ENCODE results near the gene PDE8A.
"Not testable (repeated sequence)": the region's sequence is repeated elsewhere in the genome, so short reads cannot be mapped to it uniquely, and the experiment has no call there.

Gene PDE8A

GRCh38 chr15:85171736-85172135 is 190.1 kb downstream of the PDE8A start:
- no peak overlapping the region for H3K18ac ChIP-seq (ENCODE audit: low read length)
- no peak overlapping the region for H2AK5ac ChIP-seq (ENCODE audit: low read length)
- H2BK120ac ChIP-seq (ENCODE audit: low read depth, low read length), result no peak overlapping the region
- H2BK5ac ChIP-seq (ENCODE audit: low read length), result no peak overlapping the region
- H3K27me3 ChIP-seq (ENCODE audit: insufficient read depth, low read length, poor library complexity), result no peaks in the 10 kb centered on the region
- H4K8ac ChIP-seq (ENCODE audit: low read depth, low read length), result no peak overlapping the region
- no peak overlapping the region for H3K4me2 ChIP-seq (ENCODE audit: low read length)
- no CpG with 5 or more reads among the region's 4 CpGs for WGBS (ENCODE audit: extremely low coverage, insufficient coverage, low lambda C conversion rate)
- no peak overlapping the region for H3K27ac ChIP-seq (ENCODE audit: low read depth, low read length)
- H3K4me1 ChIP-seq (ENCODE audit: control insufficient read depth, low read depth, low read length), result no peaks in the 10 kb centered on the region
- no peak overlapping the region for H3K9ac ChIP-seq (ENCODE audit: low read length)
- H4K5ac ChIP-seq (ENCODE audit: low read length), result no peak overlapping the region
- no peak overlapping the region for H2BK15ac ChIP-seq (replicated peaks; ENCODE audit: low read depth)
- H3K4me3 ChIP-seq (ENCODE audit: low read length), result no peak overlapping the region
- H3K4ac ChIP-seq (ENCODE audit: low read depth, low read length), result no peak overlapping the region
- DNase-seq, result peak; percentile 18
- H3K23ac ChIP-seq (ENCODE audit: low read length), result no peak overlapping the region
- H3K79me1 ChIP-seq (ENCODE audit: low read length), result no peaks in the 10 kb centered on the region
- H3K56ac ChIP-seq (ENCODE audit: low read length), result no peak overlapping the region
- H3K36me3 ChIP-seq (ENCODE audit: control insufficient read depth, insufficient read depth, low read length), result no peaks in the 10 kb centered on the region
- H3K79me2 ChIP-seq (ENCODE audit: control insufficient read depth, insufficient read depth, low read length), result no peaks in the 10 kb centered on the region

GRCh38 chr15:85172846-85173490 is 191.3 kb downstream of the PDE8A start:
- no peaks in the 10 kb centered on the region for H3K27me3 ChIP-seq (ENCODE audit: insufficient read depth, low read length, poor library complexity)
- H3K79me1 ChIP-seq (ENCODE audit: low read length), result no peaks in the 10 kb centered on the region
- no peak overlapping the region for H3K9ac ChIP-seq (ENCODE audit: low read length)
- H3K4me3 ChIP-seq (ENCODE audit: low read length), result no peak overlapping the region
- no peak for DNase-seq
- no CpG with 5 or more reads among the region's 6 CpGs for WGBS (ENCODE audit: extremely low coverage, insufficient coverage, low lambda C conversion rate)
- no peaks in the 10 kb centered on the region for H3K79me2 ChIP-seq (ENCODE audit: control insufficient read depth, insufficient read depth, low read length)
- no peak overlapping the region for H4K5ac ChIP-seq (ENCODE audit: low read length)
- no peak overlapping the region for H2AK5ac ChIP-seq (ENCODE audit: low read length)
- H3K4me1 ChIP-seq (ENCODE audit: control insufficient read depth, low read depth, low read length), result no peaks in the 10 kb centered on the region
- H2BK120ac ChIP-seq (ENCODE audit: low read depth, low read length), result no peak overlapping the region
- no peak overlapping the region for H3K56ac ChIP-seq (ENCODE audit: low read length)
- no peak overlapping the region for H2BK15ac ChIP-seq (replicated peaks; ENCODE audit: low read depth)
- H3K36me3 ChIP-seq (ENCODE audit: control insufficient read depth, insufficient read depth, low read length), result no peaks in the 10 kb centered on the region
- H3K4ac ChIP-seq (ENCODE audit: low read depth, low read length), result no peak overlapping the region
- no peak overlapping the region for H2BK5ac ChIP-seq (ENCODE audit: low read length)
- no peak overlapping the region for H3K18ac ChIP-seq (ENCODE audit: low read length)
- H3K4me2 ChIP-seq (ENCODE audit: low read length), result no peak overlapping the region
- no peak overlapping the region for H3K23ac ChIP-seq (ENCODE audit: low read length)
- H3K27ac ChIP-seq (ENCODE audit: low read depth, low read length), result no peak overlapping the region
- H4K8ac ChIP-seq (ENCODE audit: low read depth, low read length), result no peak overlapping the region

GRCh38 chr15:85173630-85174029 is 192.0 kb downstream of the PDE8A start:
- H3K4ac ChIP-seq (ENCODE audit: low read depth, low read length); H2BK5ac ChIP-seq (ENCODE audit: low read length); H4K8ac ChIP-seq (ENCODE audit: low read depth, low read length); DNase-seq; H3K23ac ChIP-seq (ENCODE audit: low read length); H2BK120ac ChIP-seq (ENCODE audit: low read depth, low read length); H3K27ac ChIP-seq (ENCODE audit: low read depth, low read length); H4K5ac ChIP-seq (ENCODE audit: low read length); H3K56ac ChIP-seq (ENCODE audit: low read length); H3K36me3 ChIP-seq (ENCODE audit: control insufficient read depth, insufficient read depth, low read length); H3K27me3 ChIP-seq (ENCODE audit: insufficient read depth, low read length, poor library complexity); H3K4me1 ChIP-seq (ENCODE audit: control insufficient read depth, low read depth, low read length); H2BK15ac ChIP-seq (replicated peaks; ENCODE audit: low read depth); H2AK5ac ChIP-seq (ENCODE audit: low read length); H3K79me1 ChIP-seq (ENCODE audit: low read length); H3K79me2 ChIP-seq (ENCODE audit: control insufficient read depth, insufficient read depth, low read length); H3K9ac ChIP-seq (ENCODE audit: low read length); H3K4me3 ChIP-seq (ENCODE audit: low read length); H3K18ac ChIP-seq (ENCODE audit: low read length); H3K4me2 ChIP-seq (ENCODE audit: low read length): not testable (repeated sequence)
- no CpG with 5 or more reads among the region's 5 CpGs for WGBS (ENCODE audit: extremely low coverage, insufficient coverage, low lambda C conversion rate)

GRCh38 chr15:85174521-85174920 is 192.9 kb downstream of the PDE8A start:
- H3K4me1 ChIP-seq (ENCODE audit: control insufficient read depth, low read depth, low read length), result no peaks in the 10 kb centered on the region
- no CpG with 5 or more reads among the region's 4 CpGs for WGBS (ENCODE audit: extremely low coverage, insufficient coverage, low lambda C conversion rate)

GRCh38 chr15:85177042-85177515 is 195.4 kb downstream of the PDE8A start:
- H3K56ac ChIP-seq (ENCODE audit: low read length); H2BK120ac ChIP-seq (ENCODE audit: low read depth, low read length); H2BK15ac ChIP-seq (replicated peaks; ENCODE audit: low read depth); H4K8ac ChIP-seq (ENCODE audit: low read depth, low read length); H2AK5ac ChIP-seq (ENCODE audit: low read length); H3K36me3 ChIP-seq (ENCODE audit: control insufficient read depth, insufficient read depth, low read length); H4K5ac ChIP-seq (ENCODE audit: low read length); H3K27me3 ChIP-seq (ENCODE audit: insufficient read depth, low read length, poor library complexity); H3K4ac ChIP-seq (ENCODE audit: low read depth, low read length); H3K79me1 ChIP-seq (ENCODE audit: low read length); H3K4me3 ChIP-seq (ENCODE audit: low read length); DNase-seq; H3K9ac ChIP-seq (ENCODE audit: low read length); H3K23ac ChIP-seq (ENCODE audit: low read length); H3K4me2 ChIP-seq (ENCODE audit: low read length); H3K4me1 ChIP-seq (ENCODE audit: control insufficient read depth, low read depth, low read length); H3K27ac ChIP-seq (ENCODE audit: low read depth, low read length); H2BK5ac ChIP-seq (ENCODE audit: low read length); H3K79me2 ChIP-seq (ENCODE audit: control insufficient read depth, insufficient read depth, low read length); H3K18ac ChIP-seq (ENCODE audit: low read length): not testable (repeated sequence)
- no CpG with 5 or more reads among the region's 8 CpGs for WGBS (ENCODE audit: extremely low coverage, insufficient coverage, low lambda C conversion rate)

More at GRCh38 chr15:85174521-85174920, 192.9 kb downstream of the PDE8A start:
- Histone ChIP-seq H3K4me2 (ENCODE audit: low read length) (no peak overlapping the region), H3K27me3 (ENCODE audit: insufficient read depth, low read length, poor library complexity) (no peaks in the 10 kb centered on the region), H3K9ac (ENCODE audit: low read length) (no peak overlapping the region), H3K4me3 (ENCODE audit: low read length) (no peak overlapping the region), H3K4ac (ENCODE audit: low read depth, low read length) (no peak overlapping the region), H3K79me1 (ENCODE audit: low read length) (no peaks in the 10 kb centered on the region), H2BK15ac (replicated peaks; ENCODE audit: low read depth) (no peak overlapping the region), H2BK5ac (ENCODE audit: low read length) (no peak overlapping the region), H2BK120ac (ENCODE audit: low read depth, low read length) (no peak overlapping the region), H3K79me2 (ENCODE audit: control insufficient read depth, insufficient read depth, low read length) (no peaks in the 10 kb centered on the region), H3K36me3 (ENCODE audit: control insufficient read depth, insufficient read depth, low read length) (no peaks in the 10 kb centered on the region), H4K8ac (ENCODE audit: low read depth, low read length) (no peak overlapping the region), H3K27ac (ENCODE audit: low read depth, low read length) (no peak overlapping the region), H3K23ac (ENCODE audit: low read length) (no peak overlapping the region), H3K18ac (ENCODE audit: low read length) (no peak overlapping the region), H2AK5ac (ENCODE audit: low read length) (no peak overlapping the region), H4K5ac (ENCODE audit: low read length) (no peak overlapping the region), H3K56ac (ENCODE audit: low read length) (no peak overlapping the region)
- no peak for DNase-seq

- Histone ChIP-seq H3K36me3 (ENCODE audit: control insufficient read depth, insufficient read depth, low read length) (no peaks in the 10 kb centered on the region), H4K5ac (ENCODE audit: low read length) (no peak overlapping the region), H3K4me2 (ENCODE audit: low read length) (no peak overlapping the region), H3K27me3 (ENCODE audit: insufficient read depth, low read length, poor library complexity) (no peaks in the 10 kb centered on the region), H3K9ac (ENCODE audit: low read length) (no peak overlapping the region), H3K23ac (ENCODE audit: low read length) (no peak overlapping the region), H3K79me1 (ENCODE audit: low read length) (no peaks in the 10 kb centered on the region), H2BK5ac (ENCODE audit: low read length) (no peak overlapping the region), H3K56ac (ENCODE audit: low read length) (no peak overlapping the region), H3K4me3 (ENCODE audit: low read length) (no peak overlapping the region), H2BK15ac (replicated peaks; ENCODE audit: low read depth) (no peak overlapping the region), H3K18ac (ENCODE audit: low read length) (no peak overlapping the region), H2BK120ac (ENCODE audit: low read depth, low read length) (no peak overlapping the region), H3K4me1 (ENCODE audit: control insufficient read depth, low read depth, low read length) (no peaks in the 10 kb centered on the region), H3K27ac (ENCODE audit: low read depth, low read length) (no peak overlapping the region), H4K8ac (ENCODE audit: low read depth, low read length) (no peak overlapping the region), H2AK5ac (ENCODE audit: low read length) (no peak overlapping the region), H3K4ac (ENCODE audit: low read depth, low read length) (no peak overlapping the region), H3K79me2 (ENCODE audit: control insufficient read depth, insufficient read depth, low read length) (no peaks in the 10 kb centered on the region)
- WGBS (ENCODE audit: extremely low coverage, insufficient coverage, low lambda C conversion rate), result no CpG with 5 or more reads among the region's 4 CpGs
- no peak for DNase-seq
Observed at GRCh38 chr15:85178308-85178707, 196.7 kb downstream of the PDE8A start.

Data from mesendoderm (in vitro differentiated cells).